GM23248 (cell line): ENCODE measurements around the gene DROSHA.

Source experiments
- EZH2 ChIP-seq: fragments of 200-600 bp; sonication (generic); IDR thresholded peaks from 2 replicates; pipeline ENCODE4 v1.6.1; 2018; ENCODE audit warnings: antibody characterized with exemption, mild to moderate bottlenecking; ENCODE audit not compliant: insufficient read depth, poor library complexity, severe bottlenecking
- EZH2phosphoT487 ChIP-seq: fragments of 200-600 bp; sonication (generic); IDR thresholded peaks from 2 replicates; pipeline ENCODE4 v1.6.1; 2018; ENCODE audit warnings: antibody characterized with exemption, moderate library complexity, mild to moderate bottlenecking, low read depth; ENCODE audit not compliant: insufficient read depth

- TF ChIP-seq EZH2 (no peak), EZH2phosphoT487 (no peak)
Measured at GRCh38 chr5:31365776-31366175, 166.1 kb downstream of the DROSHA start.
